T-helper 1 cell treated with Interleukin-12 subunit alpha and Interleukin-12 subunit beta and Interleukin-4 antibody, amounts not matched to agents 30 μg/mL and 1 μg/mL, for 36 hours (primary cell): ENCODE results near the gene BCL2L12.

ENCODE experiments used
- H3K27ac Mint-ChIP-seq: one replicate; pipeline ENCODE4 v1.8.0; 2021; ENCODE audit warnings: mild to moderate bottlenecking, mixed read lengths
- H3K27me3 Mint-ChIP-seq: one replicate; pipeline ENCODE4 v1.8.0; 2021; ENCODE audit warnings: low read depth, mixed read lengths
- H3K36me3 Mint-ChIP-seq: one replicate; pipeline ENCODE4 v1.8.0; 2021; ENCODE audit warnings: low read depth, mixed read lengths
- H3K4me1 Mint-ChIP-seq: one replicate; pipeline ENCODE4 v1.8.0; 2021; ENCODE audit warnings: low read depth, mixed read lengths
- H3K4me3 Mint-ChIP-seq: one replicate; pipeline ENCODE4 v1.8.0; 2021; ENCODE audit warnings: mild to moderate bottlenecking, moderate library complexity, mixed read lengths
- H3K9me3 Mint-ChIP-seq: one replicate; pipeline ENCODE4 v1.8.0; 2021; ENCODE audit warnings: mixed read lengths

BCL2L12 gene

DNA sequence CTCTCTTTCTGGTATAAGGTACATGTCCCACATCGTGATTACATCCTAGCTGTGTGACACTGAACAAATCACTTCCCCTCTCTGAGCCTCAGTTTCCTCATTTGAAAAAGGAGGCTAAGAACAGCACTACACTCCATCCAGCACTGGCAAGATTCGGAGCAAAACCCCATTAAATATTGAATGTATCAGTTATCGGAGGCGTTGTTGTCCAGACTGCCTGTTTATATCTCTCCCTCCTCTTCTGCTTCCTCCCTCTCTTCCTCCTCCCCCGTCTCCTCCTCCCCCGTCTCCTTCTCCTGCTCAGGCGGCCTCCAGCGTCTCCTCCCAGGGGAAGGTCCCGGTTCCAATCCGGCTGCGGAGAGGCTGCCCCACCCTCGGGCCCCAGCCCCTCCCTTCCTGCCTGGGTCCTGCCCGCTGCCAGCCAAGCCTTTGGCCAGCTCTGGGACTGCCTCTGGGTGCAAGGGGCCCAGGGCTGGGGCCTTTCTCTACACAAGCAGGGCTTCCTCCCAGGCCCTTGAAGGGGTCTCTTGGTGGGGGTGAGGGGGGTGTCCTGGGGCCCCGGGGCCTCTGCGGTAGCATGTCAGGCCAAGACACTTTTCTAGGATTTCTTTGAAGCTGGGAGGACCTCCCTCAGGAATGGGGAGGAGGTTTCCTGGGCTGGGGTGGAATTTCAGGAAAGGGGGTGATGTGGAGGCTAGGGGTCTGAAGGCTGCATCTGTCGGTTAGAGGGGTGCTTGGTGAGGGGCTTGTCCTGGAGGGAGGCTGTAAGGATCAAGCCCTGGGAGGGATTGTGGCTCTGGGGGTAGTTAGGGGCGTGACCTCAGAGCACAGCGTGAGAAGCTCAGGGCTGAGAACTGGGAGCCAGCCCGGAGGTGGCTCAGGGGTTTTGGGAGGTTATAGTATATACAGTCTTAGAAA, 27.7 kb upstream of the BCL2L12 start:
- peaks cover 36% of the 10 kb centered on the region for H3K4me1 Mint-ChIP-seq
- peaks cover 6% of the 10 kb centered on the region for H3K36me3 Mint-ChIP-seq
- H3K4me3 Mint-ChIP-seq = peak overlapping the region; percentile 72
- H3K9me3 Mint-ChIP-seq = no peaks in the 10 kb centered on the region
- no peaks in the 10 kb centered on the region for H3K27me3 Mint-ChIP-seq
- H3K27ac Mint-ChIP-seq = peak overlapping the region; percentile 50

DNA sequence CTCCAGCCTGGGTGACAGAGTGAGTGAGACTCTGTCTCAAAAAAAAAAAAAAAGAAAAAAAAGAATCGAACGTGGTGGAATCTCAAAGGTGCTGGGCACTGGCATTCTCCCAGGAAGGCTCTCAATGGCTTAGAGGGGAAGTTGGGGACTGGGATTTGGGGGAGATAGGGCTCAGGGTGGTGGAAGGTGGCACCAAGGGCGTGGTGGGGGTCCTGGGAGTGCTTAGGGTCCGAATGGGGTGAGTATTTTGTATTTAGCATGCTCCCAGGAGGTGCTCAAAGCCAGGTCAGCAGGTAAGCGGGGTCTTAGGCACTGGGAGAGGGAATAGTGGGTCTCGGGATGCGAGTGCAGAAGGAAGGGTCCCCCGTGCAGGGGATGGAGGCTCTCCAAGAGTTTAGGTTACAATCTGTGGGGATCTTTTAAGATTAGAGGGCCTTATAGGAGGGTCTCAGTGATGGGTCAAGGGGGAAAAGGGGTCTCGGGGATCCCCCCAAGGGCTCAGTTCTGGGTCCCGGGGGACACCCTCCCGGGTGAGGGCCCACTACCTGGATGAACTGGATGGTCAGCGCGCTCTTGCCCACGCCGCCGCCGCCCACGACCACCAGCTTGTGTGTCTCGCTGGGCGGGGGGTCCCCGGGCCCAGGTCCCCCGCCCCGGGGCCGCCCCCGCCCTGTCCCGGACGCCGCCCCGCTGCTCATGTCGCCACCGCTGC, 26.2 kb upstream of the BCL2L12 start:
- Mint-ChIP-seq H3K9me3 (no peaks in the 10 kb centered on the region), H3K27me3 (no peaks in the 10 kb centered on the region), H3K4me3 (peak overlapping the region; percentile 98), H3K4me1 (peaks cover 48% of the 10 kb centered on the region), H3K27ac (peak overlapping the region; percentile 60), H3K36me3 (peaks cover 13% of the 10 kb centered on the region)

DNA sequence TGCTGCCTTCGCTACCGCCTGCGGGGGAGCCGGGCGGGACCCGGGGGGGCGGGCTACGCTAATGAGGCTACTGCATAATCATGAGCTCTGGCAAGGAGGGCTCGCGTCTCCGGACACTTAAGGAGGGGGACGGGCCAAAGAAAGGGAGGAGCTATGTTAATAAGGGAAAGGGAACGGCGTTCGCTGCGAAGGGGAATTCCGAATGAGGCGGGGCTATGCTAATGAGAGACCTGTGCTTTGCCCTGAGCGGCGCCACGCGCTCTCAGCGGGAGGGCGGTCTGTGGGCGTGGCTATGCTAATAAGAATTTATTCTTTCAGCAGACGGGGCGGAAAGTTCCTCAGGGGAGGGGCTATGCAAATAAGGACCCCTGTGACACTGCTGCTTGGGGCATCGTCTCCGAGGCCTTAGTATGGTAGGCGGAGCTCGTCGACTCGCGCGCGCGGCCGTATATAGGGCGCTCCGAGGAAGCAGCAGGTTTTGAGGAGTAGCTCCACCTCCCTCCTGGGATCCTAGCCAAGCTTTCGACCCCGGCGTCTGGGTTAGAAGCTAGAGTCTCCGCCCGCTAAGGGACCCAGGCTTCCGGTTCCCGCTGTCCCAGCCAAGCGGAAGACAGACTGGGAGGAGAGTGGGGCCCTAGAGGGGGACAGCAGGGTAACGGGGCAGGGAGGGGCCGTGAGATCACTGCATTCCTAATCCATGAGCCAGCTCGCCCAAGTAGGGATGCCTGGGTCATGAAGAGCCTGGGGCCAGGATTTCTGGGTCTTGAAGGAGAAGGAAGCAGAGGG, 25.4 kb upstream of the BCL2L12 start, which contains the start of gene RRAS:
Gene RRAS, minus strand, starts transcription at position 31 of the 786 bp plus-strand sequence. CDS start 45 bp downstream, outside the sequence.
- H3K27ac Mint-ChIP-seq = peak within 1 kb of the TSS; percentile 99
- H3K27me3 Mint-ChIP-seq = no peaks in the 10 kb centered on the region
- H3K4me1 Mint-ChIP-seq = peaks cover 48% of the 10 kb centered on the region
- H3K9me3 Mint-ChIP-seq = no peaks in the 10 kb centered on the region
- peak within 1 kb of the TSS; percentile 98 for H3K4me3 Mint-ChIP-seq
- H3K36me3 Mint-ChIP-seq = peaks cover 13% of the 10 kb centered on the region

DNA sequence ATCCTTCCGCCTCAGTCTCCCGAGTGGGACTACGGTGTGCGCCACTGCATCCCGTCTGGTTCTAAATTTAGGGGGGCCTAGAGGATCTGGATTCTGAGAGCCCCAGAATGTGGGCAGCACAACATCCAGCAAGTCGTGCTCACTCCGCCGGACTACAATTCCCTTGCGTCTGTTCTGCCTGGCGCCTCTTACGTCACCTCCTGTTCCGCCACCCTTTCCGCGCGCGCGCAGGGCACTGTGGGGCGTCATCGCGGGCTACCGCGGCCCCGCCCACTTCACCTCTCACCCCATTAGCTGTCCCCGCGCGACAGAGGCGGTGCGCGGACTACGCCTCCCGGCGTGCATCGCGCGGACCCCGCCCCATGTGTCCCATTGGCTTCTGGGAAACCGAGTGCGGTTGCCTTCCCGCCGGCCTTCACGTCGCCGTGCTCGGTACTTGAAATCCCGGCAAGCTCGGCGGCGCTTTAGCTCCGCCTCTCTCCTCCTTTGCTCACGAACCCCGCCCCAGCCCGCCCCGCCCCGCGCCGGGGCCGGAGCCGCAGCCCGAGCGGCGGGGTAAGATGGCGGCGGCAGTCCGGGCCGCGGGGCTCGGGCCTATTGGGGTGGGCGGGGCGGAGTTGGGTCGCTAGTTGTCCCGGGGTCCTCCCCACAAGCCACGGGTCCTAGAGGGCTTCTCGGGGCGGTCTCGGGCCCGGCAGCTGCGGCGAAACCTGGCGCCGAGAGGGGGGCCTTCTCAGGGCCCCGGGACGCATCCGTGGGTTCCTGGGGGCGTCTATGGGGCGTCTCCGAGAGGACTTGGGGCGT, 23.8 kb upstream of the BCL2L12 start, which contains the start of gene SCAF1:
Gene SCAF1, plus strand, starts transcription at position 522 of the 804 bp plus-strand sequence. CDS start 2,818 bp downstream, outside the sequence.
- Mint-ChIP-seq H3K9me3 (no peaks in the 10 kb centered on the region), H3K36me3 (peaks cover 10% of the 10 kb centered on the region), H3K27ac (peak within 1 kb of the TSS; percentile 99), H3K4me3 (peak within 1 kb of the TSS; percentile 98), H3K4me1 (peaks cover 44% of the 10 kb centered on the region), H3K27me3 (no peaks in the 10 kb centered on the region)

DNA sequence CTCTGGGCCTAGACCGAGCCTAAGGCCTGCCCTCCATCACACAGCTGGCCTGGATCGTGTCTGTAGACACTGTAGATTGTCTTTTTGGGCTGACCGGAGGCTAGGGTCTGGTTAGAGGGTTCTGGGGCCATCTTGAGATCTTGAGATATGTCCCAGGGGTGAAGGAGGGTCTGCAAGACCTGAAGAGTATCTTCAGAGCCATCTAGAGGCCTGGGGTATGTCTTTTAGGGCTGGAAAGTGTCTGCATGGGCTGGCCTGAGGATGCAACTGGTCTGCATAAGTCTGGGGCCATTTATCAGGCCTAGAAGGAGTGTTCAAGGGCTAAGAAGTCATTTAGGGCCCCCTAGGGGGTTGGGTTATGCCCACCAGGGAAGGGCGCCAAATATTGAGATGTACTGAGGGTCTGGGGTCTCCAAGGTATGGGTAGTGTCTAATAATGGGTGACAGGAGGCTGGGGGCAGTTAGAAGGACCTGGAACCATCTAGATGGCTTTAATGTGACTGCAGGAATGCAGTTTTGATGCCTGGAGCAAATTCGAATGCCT, 23.2 kb upstream of the BCL2L12 start:
- Mint-ChIP-seq H3K4me1 (peaks cover 44% of the 10 kb centered on the region), H3K36me3 (peaks cover 15% of the 10 kb centered on the region), H3K9me3 (no peaks in the 10 kb centered on the region), H3K27me3 (no peaks in the 10 kb centered on the region), H3K4me3 (peak overlapping the region; percentile 98), H3K27ac (peak overlapping the region; percentile 75)

DNA sequence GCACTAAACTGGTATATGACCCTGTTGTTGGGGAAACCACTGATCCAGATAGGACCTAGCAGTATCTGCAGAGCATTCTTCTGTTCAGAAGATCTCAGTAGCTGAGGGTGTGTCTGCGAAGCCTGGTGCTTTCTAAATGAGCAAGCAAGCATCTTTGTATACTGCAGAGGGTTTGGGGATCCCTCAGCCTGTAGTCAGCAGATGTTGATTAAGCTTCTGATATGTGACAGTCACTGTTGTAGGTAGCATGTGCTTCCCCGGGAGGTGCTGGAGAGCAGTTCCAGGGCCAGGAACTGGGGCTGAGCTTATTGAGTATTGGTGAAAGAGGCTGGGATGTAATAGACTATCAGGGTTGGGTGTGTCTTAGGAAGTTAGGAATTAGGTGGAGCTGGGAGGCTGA, 22.3 kb upstream of the BCL2L12 start:
- peaks cover 15% of the 10 kb centered on the region for H3K36me3 Mint-ChIP-seq
- H3K4me3 Mint-ChIP-seq = peak overlapping the region; percentile 98
- H3K27me3 Mint-ChIP-seq = no peaks in the 10 kb centered on the region

DNA sequence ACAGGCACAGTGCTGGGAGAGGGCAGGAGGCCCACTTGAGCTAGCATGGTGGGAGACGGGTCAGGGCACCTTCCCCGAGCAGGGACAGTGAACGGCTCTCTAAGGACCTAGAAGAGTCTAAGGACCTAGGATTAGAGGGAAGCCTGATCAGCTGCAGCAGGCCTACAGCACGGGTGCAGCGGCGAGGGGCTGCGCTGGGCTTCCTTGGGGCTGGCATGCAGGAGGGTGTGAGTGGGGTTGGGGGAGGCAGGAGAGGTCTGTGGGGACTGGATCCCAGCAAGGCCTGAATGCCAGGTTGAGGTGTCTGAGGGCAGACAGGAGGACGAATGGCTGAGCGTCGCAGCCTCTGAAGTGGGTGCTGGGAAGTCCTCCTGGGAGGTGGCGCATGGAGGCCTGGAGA, 20.1 kb upstream of the BCL2L12 start:
- Mint-ChIP-seq H3K27me3 (no peaks in the 10 kb centered on the region), H3K4me1 (peaks cover 28% of the 10 kb centered on the region), H3K36me3 (peaks cover 20% of the 10 kb centered on the region), H3K4me3 (no peak overlapping the region), H3K9me3 (no peaks in the 10 kb centered on the region), H3K27ac (no peak overlapping the region)

More for the DNA sequence above, 22.3 kb upstream of the BCL2L12 start:
- Mint-ChIP-seq H3K27ac (peak overlapping the region; percentile 75), H3K9me3 (no peaks in the 10 kb centered on the region), H3K4me1 (peaks cover 39% of the 10 kb centered on the region)

DNA sequence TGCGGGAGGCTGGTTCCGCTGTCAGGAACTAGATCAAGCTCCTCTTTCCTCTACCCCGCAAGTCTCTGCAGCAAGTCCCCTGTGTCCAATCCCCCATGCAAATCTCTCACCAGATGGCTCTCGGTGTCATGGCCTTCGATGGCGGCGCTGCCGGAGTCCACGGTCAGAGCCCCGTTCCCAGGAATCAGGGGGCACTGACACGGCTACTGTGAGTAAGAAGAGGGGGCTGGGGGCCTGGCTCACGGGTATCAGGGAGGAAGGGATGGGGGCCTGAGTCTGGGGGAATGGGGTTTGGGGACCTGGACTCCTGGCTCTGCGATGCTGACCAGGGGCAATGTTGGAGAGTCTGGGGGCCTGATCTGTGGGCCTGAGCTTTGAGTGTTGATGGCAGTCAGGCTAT, 19.7 kb upstream of the BCL2L12 start:
- H3K27me3 Mint-ChIP-seq = no peaks in the 10 kb centered on the region
- H3K27ac Mint-ChIP-seq = no peak overlapping the region
- no peaks in the 10 kb centered on the region for H3K9me3 Mint-ChIP-seq
- H3K4me1 Mint-ChIP-seq = peaks cover 24% of the 10 kb centered on the region
- H3K36me3 Mint-ChIP-seq = peaks cover 21% of the 10 kb centered on the region
- no peak overlapping the region for H3K4me3 Mint-ChIP-seq

DNA sequence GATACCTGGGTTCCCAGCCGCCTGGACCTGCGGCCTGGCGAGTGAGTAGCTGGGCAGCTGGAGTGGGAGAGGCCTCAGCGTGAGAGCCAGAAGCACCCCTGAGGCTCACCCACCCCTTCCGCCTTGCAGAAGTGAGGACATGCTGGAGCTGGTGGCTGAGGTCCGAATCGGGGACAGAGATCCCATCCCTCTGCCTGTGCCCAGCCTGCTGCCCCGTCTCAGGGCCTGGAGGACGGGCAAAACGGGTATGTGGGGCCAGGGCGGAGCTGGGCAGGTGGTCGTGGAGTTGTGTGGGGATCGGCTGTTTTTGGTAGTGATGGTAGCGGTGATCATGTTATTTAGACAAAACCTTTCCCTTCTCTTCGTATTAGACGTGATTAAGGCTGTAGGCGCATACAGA, 19.1 kb upstream of the BCL2L12 start:
- no peak overlapping the region for H3K4me3 Mint-ChIP-seq
- peaks cover 21% of the 10 kb centered on the region for H3K36me3 Mint-ChIP-seq
- H3K9me3 Mint-ChIP-seq = no peaks in the 10 kb centered on the region
- H3K27me3 Mint-ChIP-seq = no peaks in the 10 kb centered on the region
- no peak overlapping the region for H3K27ac Mint-ChIP-seq
- peaks cover 22% of the 10 kb centered on the region for H3K4me1 Mint-ChIP-seq

DNA sequence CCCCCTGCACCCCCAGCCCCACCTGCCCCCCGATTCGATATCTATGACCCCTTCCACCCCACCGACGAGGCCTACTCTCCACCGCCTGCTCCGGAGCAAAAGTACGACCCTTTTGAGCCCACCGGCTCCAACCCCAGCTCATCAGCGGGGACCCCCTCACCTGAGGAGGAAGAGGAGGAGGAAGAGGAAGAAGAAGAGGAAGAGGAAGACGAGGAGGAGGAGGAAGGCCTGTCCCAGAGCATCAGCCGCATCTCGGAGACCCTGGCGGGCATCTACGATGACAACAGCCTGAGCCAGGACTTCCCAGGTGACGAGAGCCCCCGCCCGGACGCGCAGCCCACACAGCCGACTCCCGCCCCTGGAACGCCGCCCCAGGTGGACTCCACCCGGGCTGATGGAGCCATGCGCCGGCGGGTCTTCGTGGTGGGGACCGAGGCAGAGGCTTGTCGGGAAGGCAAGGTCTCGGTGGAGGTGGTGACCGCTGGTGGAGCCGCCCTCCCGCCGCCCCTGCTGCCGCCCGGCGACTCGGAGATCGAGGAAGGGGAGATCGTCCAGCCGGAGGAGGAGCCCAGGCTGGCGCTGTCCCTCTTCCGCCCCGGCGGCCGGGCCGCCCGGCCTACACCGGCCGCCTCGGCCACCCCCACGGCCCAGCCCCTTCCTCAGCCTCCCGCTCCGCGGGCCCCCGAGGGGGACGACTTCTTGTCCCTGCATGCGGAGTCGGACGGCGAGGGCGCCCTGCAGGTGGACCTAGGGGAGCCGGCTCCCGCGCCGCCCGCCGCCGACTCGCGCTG, 14.5 kb upstream of the BCL2L12 start:
- no peak overlapping the region for H3K4me3 Mint-ChIP-seq
- H3K27ac Mint-ChIP-seq = no peak overlapping the region
- H3K4me1 Mint-ChIP-seq = no peaks in the 10 kb centered on the region
- H3K36me3 Mint-ChIP-seq = peaks cover 21% of the 10 kb centered on the region
- H3K27me3 Mint-ChIP-seq = no peaks in the 10 kb centered on the region
- H3K9me3 Mint-ChIP-seq = no peaks in the 10 kb centered on the region

DNA sequence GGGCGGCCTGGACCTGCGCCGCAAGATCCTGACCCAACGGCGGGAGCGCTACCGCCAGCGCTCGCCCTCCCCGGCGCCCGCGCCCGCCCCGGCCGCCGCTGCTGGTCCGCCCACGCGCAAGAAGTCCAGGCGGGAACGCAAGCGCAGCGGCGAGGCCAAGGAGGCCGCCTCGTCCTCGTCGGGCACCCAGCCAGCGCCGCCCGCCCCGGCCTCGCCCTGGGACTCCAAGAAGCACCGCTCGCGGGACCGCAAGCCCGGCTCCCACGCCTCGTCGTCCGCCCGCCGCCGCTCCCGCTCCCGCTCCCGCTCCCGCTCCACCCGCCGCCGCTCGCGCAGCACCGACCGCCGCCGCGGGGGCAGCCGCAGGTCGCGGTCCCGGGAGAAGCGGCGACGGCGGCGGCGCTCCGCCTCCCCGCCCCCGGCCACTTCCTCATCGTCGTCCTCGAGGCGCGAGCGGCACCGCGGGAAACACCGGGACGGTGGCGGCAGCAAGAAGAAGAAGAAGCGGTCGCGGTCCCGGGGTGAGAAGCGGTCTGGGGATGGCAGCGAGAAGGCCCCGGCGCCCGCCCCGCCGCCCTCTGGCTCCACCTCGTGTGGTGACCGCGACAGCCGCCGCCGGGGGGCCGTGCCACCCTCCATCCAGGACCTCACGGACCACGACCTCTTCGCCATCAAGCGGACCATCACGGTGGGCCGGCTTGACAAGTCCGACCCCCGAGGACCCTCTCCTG, 13.7 kb upstream of the BCL2L12 start:
- H3K27ac Mint-ChIP-seq = no peak overlapping the region
- H3K36me3 Mint-ChIP-seq = peaks cover 28% of the 10 kb centered on the region

More for the DNA sequence above, 13.7 kb upstream of the BCL2L12 start:
- Mint-ChIP-seq H3K9me3 (no peaks in the 10 kb centered on the region), H3K4me1 (no peaks in the 10 kb centered on the region), H3K27me3 (no peaks in the 10 kb centered on the region), H3K4me3 (no peak overlapping the region)
